ENCODE measurements around the gene PTPRN2.

PTPRN2 gene

GRCh38 chr7:157615101-157615817 lies 972.4 kb downstream of the PTPRN2 start:
- DNase-seq (ENCODE audit: low read depth), result no peak

GRCh38 chr7:157614457-157615020 lies 973.1 kb downstream of the PTPRN2 start:
- DNase-seq (ENCODE audit: low read depth), result no peak

DNA sequence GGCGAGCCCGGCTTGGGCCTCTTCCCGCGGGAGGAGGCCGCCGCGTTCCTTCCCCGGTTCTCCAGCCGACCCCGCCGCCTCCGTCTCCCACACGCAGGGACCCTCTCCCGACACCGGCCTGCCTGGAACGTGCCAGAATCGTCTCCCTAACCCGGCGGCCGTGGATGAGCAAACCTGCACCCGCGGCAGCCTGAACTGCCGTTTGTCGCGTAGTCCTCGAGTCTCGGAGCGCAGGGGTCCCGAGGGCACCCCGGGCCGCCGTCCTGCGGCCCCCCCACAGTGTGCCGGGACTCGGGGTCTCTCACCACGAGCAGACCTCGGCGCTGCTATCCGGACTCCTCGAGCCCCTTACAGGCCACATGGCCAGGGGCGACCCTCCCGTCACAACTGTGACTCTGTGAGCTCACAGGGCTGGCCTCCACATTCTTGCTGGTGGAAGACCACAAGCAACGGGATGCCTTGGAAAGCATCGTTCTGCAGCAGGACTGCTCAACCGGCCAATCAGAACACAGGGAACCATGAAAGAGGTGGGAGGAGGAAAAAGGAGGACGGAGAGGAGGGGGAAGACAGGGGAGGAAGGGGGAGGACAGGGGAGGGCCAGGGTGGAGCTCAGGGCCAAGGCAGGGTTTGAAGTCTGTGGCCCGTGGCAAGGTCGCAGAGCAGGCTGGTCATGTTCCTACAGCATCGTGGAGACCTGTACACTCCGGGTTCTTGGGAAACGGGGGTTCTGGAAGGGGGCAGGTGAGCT lies 973.9 kb downstream of the PTPRN2 start:
- peak; percentile 14 for DNase-seq (ENCODE audit: low read depth)

DNA sequence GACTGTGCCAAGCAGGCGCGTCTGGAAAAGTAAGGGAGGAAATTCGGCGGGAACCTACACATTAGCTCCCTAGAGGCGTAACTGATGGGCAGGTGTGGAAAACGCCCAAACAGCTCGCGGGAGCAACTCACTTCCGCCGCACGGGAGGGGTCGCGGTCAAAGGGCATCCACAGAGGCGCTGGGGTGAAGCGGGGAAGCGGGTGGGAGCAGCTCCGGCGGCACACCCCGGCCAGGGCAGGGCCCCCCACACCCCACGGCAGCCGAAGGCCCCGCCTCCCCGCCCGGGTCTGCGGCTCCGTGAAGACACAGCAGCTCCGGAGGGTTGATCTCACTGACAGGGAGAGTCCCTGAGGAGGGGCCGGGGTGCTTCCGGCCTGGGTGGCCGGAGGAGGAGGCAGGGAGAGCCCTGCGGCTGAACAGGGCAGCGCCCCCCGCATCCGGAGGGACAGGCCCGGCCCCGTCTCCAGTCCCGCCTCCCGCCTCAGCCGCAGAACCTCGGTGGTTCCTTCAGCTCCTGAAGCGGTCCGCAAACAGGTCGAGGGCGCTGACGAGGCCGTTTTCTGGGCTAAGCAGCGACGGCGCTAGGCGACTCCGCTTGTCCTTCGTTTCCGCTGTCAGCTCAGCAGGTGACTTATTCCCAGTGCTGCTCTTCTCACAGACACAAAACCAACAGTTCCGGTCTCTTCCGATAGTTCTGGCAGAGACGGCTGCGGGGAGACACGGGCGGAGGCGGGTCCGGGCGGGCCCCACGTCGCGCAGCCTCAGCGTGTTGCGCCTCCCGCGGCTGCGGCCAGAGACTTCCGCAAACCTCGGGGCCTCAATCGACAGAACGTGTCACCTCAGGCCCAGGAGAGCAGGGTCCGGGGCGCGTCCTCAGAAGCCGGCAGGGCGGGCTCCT lies 974.7 kb downstream of the PTPRN2 start:
- peak; percentile 16 for DNase-seq (ENCODE audit: low read depth)

GRCh38 chr7:157612009-157612663 lies 975.5 kb downstream of the PTPRN2 start:
- DNase-seq (ENCODE audit: low read depth), result no peak

- no peak for DNase-seq (ENCODE audit: low read depth)
These were observed 976.3 kb downstream of the PTPRN2 start for GRCh38 chr7:157611341-157611740.

DNA sequence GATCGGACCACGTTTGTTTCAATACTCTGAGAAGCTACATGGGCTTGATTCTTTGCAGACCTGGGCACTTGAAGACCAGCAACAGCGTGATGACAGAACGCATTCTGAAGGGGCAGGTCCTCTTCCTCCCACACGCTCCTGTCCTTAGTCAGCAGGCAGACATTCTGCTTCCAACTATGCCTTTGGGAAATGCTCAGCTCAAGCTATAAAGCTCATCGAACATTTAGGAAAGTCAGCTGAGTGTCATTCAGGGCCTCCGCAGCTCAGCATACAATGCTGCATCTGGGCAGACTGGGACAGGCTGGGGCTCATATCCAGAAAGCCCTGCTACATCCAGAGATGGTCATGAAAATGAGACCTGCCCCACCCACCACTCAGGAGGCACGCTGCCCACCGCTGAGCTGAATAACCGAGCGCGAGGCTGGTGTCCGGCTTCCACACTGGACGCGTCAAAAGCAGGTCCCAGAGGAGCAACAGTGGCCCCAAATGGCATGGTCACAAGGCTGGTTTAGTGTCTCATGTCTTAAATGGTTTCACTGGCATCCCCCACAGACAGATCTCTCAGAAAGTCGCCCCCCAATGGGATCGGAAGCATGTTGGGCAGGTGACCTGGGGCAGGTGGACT lies 976.8 kb downstream of the PTPRN2 start:
- no peak for DNase-seq (ENCODE audit: low read depth)

DNA sequence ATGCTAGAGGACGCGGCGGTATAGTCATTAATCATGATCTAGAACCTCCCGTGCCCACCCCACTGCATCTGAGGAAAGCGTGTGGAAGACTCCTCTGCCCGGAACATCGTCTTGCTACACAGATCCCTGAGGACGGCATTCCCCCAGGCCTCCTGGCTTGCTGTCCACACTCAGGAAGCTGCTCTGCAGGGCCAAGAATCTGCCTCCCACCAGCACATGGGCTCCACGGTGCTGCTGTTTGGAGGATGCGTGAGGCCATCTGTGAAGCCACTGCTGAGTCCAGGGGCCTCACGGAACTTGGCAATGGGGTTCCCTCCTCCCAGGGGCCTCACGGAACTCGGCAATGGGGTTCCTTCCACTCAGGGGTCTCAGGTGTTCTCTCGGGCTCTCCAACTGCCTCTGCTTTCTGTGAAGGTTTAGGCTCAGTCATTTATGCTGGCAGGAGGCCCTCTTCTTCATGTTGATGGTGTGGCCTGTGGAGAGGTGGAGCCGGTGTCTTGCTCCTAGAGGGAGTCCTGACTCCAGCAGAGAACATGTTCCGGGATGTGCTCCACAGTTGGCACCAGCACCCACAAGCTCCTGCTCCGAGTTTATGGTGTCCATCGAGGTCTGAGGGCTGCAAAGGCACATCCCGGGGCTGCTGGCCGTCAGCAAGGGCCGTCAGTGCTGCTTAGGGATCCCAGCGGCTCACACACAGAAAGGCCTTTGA lies 977.5 kb downstream of the PTPRN2 start:
- no peak for DNase-seq (ENCODE audit: low read depth)

DNA sequence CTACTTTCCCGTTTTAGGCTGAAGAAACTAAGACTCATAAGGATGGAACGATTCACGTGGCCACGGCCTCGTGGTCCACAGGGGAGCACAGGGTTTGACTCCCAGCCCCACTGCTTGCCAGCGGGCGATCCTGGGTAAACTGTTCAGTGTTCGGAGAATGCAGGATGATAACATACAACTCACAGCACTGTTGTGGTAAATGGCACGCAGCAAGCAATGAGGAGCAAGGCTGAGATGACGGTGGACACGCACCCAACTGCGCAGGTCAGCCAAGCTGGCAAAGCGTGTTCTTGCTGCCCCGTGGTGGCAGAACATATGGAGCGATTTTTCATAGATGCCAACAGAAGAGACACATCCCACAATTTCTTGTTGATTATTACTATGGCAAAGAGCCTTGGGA lies 978.1 kb downstream of the PTPRN2 start:
- DNase-seq (ENCODE audit: low read depth), result no peak

DNA sequence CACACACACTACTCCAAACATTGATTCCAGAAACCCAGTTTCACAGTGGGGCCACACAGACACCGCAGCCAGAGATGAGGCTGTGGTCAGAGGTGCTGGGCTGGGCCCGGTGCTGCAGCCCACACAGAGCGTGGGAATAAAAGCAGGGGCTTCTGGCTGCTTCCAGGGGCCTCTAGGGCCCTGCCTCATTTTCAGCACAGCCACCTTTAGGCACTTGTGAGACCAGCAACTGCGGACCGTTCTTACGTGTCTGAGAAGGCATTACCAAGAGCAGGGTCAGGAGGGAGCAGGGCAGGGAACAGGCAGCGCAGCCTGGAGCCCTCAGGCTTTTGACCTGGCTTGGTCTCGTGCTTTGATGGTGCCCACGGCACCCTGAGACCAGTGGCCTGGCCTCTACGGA lies 980.4 kb downstream of the PTPRN2 start:
- DNase-seq (ENCODE audit: low read depth), result no peak

DNA sequence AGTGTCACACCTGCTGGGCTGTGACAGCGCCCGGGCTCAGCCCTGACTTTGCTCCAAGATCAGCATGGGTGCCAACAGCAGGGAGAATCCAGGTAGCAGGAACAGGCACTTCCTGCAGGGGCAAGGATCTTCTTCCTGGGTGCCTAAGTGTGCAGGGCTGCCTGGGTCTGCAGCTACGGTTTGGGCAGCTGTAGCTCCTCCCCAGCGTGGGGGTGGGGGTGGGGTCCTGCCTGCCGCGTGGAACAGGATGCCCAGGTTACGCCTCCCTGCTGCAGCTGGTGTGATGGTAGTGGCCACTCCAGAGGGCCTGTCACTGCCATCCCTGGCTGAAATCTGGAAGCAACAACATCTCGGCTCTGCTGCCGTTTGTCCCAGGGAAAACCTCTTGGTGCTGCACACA lies 981.5 kb downstream of the PTPRN2 start:
- no peak for DNase-seq (ENCODE audit: low read depth)

DNA sequence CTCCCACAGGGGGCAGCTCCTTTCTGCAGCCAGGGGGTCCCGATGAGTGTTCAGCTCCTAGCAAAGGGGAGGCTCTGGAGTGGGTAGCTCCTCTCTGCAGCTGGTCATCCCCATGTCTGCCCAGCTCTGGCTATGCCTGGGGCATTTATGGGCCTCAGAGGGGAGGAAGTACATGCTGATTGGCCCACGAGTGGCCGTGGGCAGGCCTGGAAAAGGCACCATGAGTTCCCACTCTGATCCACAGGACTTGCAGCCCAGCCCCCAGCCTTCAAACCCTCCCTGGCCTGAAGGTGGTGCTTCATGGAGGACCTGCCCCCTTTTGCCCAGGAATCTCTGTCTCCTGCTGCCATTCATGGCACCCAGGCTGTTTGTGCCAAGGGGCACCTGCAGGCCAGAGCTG lies 982.0 kb downstream of the PTPRN2 start:
- no peak for DNase-seq (ENCODE audit: low read depth)

- DNase-seq (ENCODE audit: low read depth), result no peak
These were observed 982.8 kb downstream of the PTPRN2 start for GRCh38 chr7:157604661-157605381.

- DNase-seq (ENCODE audit: low read depth), result no peak
These were observed 983.9 kb downstream of the PTPRN2 start for GRCh38 chr7:157603716-157604115.

DNA sequence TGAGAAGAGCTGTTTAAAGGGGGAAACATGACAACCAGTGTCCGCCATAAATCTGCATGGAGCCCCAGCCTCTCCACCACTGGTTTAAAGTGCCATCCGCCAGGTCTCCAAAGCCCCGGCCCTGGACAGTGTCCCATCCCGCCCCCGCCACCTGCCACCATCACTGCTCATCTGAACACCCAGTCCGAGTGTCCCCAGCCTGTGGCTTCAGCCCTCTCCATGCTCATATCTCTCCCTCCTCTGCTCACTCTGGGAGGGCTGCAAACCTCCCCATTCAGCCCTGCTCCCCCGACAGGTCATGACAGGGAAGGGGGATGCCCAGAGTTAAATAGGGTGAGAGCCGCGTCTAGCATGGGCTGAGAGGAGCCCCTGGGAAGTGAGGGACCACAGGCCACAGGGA lies 984.6 kb downstream of the PTPRN2 start:
- DNase-seq (ENCODE audit: low read depth), result no peak

DNA sequence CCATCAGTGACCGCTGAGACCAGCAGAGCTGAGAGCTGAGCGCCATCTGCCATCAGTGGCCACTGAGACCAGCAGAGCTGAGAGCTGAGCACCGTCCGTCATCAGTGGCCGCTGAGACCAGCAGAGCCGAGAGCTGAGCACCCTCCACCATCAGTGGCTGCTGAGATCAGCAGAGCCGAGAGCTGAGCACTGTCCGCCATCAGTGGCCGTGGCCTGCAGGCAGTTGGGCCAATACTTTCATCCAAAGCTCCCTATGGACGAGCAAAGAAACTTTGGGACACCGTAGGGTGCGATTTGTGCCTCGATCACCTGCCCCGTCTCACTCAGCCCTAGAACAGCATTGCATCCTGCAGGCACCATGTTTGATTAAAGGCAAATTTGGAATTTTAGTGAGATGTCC lies 985.0 kb downstream of the PTPRN2 start:
- DNase-seq (ENCODE audit: low read depth), result no peak

- no peak for DNase-seq (ENCODE audit: low read depth)
These were observed 985.5 kb downstream of the PTPRN2 start for GRCh38 chr7:157602156-157602555.

- DNase-seq (ENCODE audit: low read depth), result no peak
These were observed 986.1 kb downstream of the PTPRN2 start for GRCh38 chr7:157601530-157601929.

DNA sequence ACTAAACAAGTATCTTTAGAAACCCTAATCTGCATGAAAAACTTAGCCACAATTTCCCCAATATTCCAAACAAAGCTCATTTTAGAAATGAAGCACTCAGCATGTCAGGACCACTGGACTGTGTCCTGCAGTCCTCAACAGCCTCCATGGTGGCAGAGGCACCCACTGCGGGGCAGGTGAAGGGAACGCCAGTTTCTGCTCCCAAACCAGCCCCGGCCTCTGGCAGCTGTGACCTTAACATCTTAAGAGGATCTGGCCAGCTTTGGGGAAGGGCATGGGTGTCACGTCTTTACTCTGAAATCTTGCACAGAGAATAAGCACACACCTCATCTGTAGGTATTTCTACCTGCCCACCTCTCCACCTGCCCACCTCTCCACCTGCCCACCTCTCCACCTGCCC lies 988.1 kb downstream of the PTPRN2 start:
- no peak for DNase-seq (ENCODE audit: low read depth)

DNA sequence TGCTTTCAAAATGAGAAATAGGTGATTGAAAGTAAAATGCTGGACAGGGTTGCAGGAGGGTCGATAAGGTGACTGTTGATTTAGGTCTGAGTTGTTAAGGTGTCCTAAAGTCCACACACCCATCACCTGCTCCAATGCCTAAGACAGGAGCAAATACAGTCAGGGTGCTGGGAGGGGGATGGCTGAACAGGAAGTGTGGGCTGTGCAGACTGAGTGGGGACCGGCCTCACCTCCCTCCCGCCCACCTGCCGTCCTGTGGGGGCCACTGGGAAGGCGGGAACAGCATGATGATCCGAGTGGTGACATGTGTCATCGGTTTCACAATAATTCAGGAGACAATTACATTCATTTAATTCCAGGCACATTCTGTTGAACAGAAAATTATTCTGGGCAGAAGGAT lies 990.1 kb downstream of the PTPRN2 start:
- DNase-seq (ENCODE audit: low read depth), result no peak
